HEK293 (cell line): ENCODE measurements around the gene SPRY4.

ENCODE experiments used
- CTCF ChIP-seq: fragments of 450-650 bp; formaldehyde crosslinking; IDR thresholded peaks from 2 replicates; pipeline ENCODE4 v1.5.1; 2016; ENCODE audit warnings: missing biosample characterization, missing genetic modification characterization
- PATZ1 ChIP-seq: fragments of 450-650 bp; formaldehyde crosslinking; IDR thresholded peaks from 2 replicates; pipeline ENCODE4 v1.5.1; 2016; ENCODE audit warnings: missing biosample characterization, missing genetic modification characterization
- SALL2 ChIP-seq: fragments of 450-650 bp; formaldehyde crosslinking; IDR thresholded peaks from 2 replicates; pipeline ENCODE4 v1.5.0; 2017; ENCODE audit warnings: missing biosample characterization, mild to moderate bottlenecking, missing genetic modification characterization, borderline replicate concordance
- SP2 ChIP-seq: fragments of 450-650 bp; formaldehyde crosslinking; IDR thresholded peaks from 2 replicates; pipeline ENCODE4 v1.5.1; 2016; ENCODE audit warnings: missing biosample characterization, missing genetic modification characterization
- ZNF548 ChIP-seq: fragments of 450-650 bp; formaldehyde crosslinking; IDR thresholded peaks from 2 replicates; pipeline ENCODE4 v1.5.1; 2016; ENCODE audit warnings: missing biosample characterization, missing genetic modification characterization
- ZSCAN4 ChIP-seq: fragments of 450-650 bp; formaldehyde crosslinking; IDR thresholded peaks from 2 replicates; pipeline ENCODE4 v1.5.1; 2017; ENCODE audit warnings: missing biosample characterization, missing genetic modification characterization
- TF ChIP-seq, protein P1 (sequence below): IDR thresholded peaks from 2 replicates; pipeline ENCODE4 v1.6.1; 2011; ENCODE audit warnings: mild to moderate bottlenecking, low read depth, low read length, borderline replicate concordance

DNA sequence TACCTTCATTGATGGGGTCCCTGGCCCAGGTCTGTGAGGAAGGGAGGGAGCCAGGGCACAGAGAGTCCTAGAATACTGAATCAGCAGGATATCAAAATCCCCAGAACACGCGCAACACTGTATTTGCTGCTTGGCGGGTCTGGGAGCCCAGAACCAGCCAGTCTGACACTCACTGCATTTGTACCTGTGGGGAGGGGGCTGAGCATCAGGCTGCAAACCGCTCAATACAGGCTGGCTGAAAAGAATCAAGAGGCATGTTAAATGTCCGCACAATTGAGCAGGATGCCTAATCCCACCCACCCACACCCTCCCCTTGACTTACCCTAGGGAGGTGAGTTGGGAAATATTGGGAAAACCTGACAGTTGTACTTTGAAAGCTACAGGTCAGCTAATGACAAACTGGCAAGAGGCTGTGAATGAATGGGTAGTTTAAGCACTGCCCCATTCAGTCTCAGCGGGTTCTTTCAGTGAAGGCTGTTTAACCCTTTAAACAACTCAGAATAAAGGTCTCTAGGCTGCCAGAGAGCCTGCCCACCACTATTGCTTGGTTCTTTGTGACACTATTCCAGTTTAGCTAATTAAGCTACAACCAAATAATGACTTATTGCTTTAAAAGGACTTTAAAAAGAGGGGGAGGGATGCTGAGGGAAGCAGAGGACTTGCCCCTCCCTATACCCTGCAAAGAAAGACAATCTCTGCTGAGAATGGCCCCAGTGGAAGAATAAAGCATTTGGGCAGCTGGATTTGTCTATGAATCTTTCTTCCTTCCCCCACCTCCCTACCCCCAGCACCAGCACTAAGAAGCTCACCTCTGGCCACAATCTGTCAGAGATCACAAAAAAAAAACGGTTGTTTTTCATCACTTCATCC lies 5.0 kb downstream of the SPRY4 start:
- TF ChIP-seq CTCF, result no peak
- TF ChIP-seq ZNF548 (tag by site-specific recombination), result no peak
- TF ChIP-seq ZSCAN4 (tag by site-specific recombination), result no peak
- TF ChIP-seq, protein P1, sequence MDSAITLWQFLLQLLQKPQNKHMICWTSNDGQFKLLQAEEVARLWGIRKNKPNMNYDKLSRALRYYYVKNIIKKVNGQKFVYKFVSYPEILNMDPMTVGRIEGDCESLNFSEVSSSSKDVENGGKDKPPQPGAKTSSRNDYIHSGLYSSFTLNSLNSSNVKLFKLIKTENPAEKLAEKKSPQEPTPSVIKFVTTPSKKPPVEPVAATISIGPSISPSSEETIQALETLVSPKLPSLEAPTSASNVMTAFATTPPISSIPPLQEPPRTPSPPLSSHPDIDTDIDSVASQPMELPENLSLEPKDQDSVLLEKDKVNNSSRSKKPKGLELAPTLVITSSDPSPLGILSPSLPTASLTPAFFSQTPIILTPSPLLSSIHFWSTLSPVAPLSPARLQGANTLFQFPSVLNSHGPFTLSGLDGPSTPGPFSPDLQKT, result no peak
- TF ChIP-seq SP2 (tag by site-specific recombination), result no peak
- no peak for TF ChIP-seq PATZ1 (tag by site-specific recombination)
- no peak for TF ChIP-seq SALL2 (tag by site-specific recombination)
